HepG2 (cell line): Measurements from ENCODE around the gene APC2. TPM values are rescaled to one million over a fixed set of nuclear protein-coding genes. Genes with fewer than 3 reads are reported as not detected.

Experiments used
- BATF2 ChIP-seq: sonication (generic); formaldehyde crosslinking; IDR thresholded peaks from 2 replicates; pipeline ENCODE4 v1.8.0; 2022; ENCODE audit warnings: mild to moderate bottlenecking, missing genetic modification reagents, moderate library complexity
- BCL6 ChIP-seq: IDR thresholded peaks from 2 replicates; pipeline ENCODE4 v1.6.1; 2016; ENCODE audit warnings: missing genetic modification reagents, missing compliant biosample characterization
- HNF1B ChIP-seq: sonication (generic); formaldehyde crosslinking; IDR thresholded peaks from 2 replicates; pipeline ENCODE4 v1.5.1; 2020; ENCODE audit warnings: mild to moderate bottlenecking, moderate library complexity, missing genetic modification reagents
- JUNB ChIP-seq: sonication (generic); formaldehyde crosslinking; IDR thresholded peaks from 2 replicates; pipeline ENCODE4 v1.8.0; 2022; ENCODE audit warnings: missing genetic modification reagents, mild to moderate bottlenecking, borderline replicate concordance
- NCOA2 ChIP-seq: sonication (generic); formaldehyde crosslinking; IDR thresholded peaks from 2 replicates; pipeline ENCODE4 v1.8.0; 2022; ENCODE audit warnings: inconsistent platforms
- ZNF350 ChIP-seq: sonication (generic); formaldehyde crosslinking; IDR thresholded peaks from 2 replicates; pipeline ENCODE4 v1.4.0; 2020; ENCODE audit warnings: mild to moderate bottlenecking, low read depth, missing genetic modification reagents, borderline replicate concordance
- ZNF407 ChIP-seq: sonication (generic); formaldehyde crosslinking; IDR thresholded peaks from one replicate; pipeline ENCODE4 v1.5.1; 2020; ENCODE audit warnings: mild to moderate bottlenecking, missing genetic modification reagents; ENCODE audit errors: not compliant biosample characterization
- ZNF597 ChIP-seq: sonication (generic); formaldehyde crosslinking; IDR thresholded peaks from 2 replicates; pipeline ENCODE4 v1.5.0; 2020; ENCODE audit warnings: missing genetic modification reagents
- polyA plus RNA-seq, 8 experiments: library from polyadenylated mRNA; depleted of rRNA in 3 of 8; stranded (reverse) in 7 of 8; unstranded in 1 of 8; fragments of >200 nt; fragmentation: Illumina TruSeq in 4 of 8; extraction: Trizol in 4 of 8; gene quantifications; 2 replicates each; pipeline versions ENCODE4 v1.2.1 to v1.2.3, GENCODE V29; 2011 to 2016; ENCODE audit warnings: low read depth in 4 of 8, missing spikeins in 1 of 8, mixed read lengths in 1 of 8; ENCODE audit not compliant: insufficient read depth in 1 of 8
- total RNA-seq, 5 experiments: library from RNA; depleted of rRNA; stranded (reverse); fragments of >200 nt; fragmentation: Illumina TruSeq; extraction: Trizol; gene quantifications; 2 replicates each; pipeline ENCODE4 v1.2.3, GENCODE V29; 2016; ENCODE audit warnings: low read depth in 1 of 5
- TF ChIP-seq, protein P1 (sequence below): sonication (generic); formaldehyde crosslinking; IDR thresholded peaks from 2 replicates; pipeline ENCODE4 v1.4.0; 2020; ENCODE audit warnings: missing genetic modification reagents
- TF ChIP-seq, protein P2 (sequence below): sonication (generic); formaldehyde crosslinking; IDR thresholded peaks from 2 replicates; pipeline ENCODE4 v1.5.0; 2020; ENCODE audit warnings: mild to moderate bottlenecking, missing genetic modification reagents, borderline replicate concordance

The APC2 gene
- total and polyA plus RNA-seq, 2 of the 13 experiments (the other 11 are each of a cell fraction or from before 2014, with no cell fraction given) = 0.08 to 0.22 TPM

DNA sequence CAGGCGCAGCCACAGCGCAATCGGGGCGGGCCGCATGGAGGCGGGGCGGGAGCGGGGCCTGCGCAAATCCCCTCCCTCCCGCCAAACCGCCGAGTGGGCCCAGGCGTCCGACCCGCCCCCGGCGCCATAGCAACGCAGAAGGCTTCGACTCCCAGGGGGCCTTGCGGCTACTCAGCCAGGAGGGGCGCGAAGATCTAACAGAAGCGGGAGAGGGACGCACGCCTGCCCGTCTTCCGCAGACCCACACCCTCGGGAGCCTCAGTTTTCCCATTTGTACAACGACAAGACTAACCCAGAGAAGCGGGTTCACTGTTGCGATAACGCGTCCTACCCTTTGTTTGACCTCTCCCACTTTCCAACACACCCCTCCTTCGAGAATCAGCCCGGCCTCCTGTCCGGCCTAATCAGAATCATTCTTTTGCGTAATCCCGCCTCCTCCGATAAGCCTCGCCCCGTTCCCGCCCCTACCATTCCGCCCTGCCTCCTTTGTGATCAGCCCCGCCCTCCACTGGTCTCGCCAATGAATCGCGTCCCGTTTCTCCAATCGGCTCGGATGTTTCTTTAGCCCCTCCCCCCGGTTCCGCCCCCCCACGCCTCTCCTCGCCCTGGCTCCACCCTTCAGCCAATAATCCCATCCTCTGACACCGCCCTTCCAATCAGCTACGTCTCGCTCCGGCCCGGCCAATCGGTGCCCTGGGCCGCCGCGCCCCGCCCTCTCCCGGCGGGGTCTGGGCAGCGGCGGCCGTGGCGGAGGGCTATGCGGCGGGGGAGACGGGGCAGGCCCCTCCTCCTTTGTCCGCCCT, 40.6 kb downstream of the APC2 start, which contains the start of gene PCSK4 (continued):
- no peak; the same call in 1 of the 2 replicates for TF ChIP-seq HNF1B
- TF ChIP-seq ZNF597 (CRISPR knock-in tag) = no peak
- TF ChIP-seq, protein P1, sequence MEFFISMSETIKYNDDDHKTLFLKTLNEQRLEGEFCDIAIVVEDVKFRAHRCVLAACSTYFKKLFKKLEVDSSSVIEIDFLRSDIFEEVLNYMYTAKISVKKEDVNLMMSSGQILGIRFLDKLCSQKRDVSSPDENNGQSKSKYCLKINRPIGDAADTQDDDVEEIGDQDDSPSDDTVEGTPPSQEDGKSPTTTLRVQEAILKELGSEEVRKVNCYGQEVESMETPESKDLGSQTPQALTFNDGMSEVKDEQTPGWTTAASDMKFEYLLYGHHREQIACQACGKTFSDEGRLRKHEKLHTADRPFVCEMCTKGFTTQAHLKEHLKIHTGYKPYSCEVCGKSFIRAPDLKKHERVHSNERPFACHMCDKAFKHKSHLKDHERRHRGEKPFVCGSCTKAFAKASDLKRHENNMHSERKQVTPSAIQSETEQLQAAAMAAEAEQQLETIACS (CRISPR knock-in tag) = no peak
- TF ChIP-seq JUNB (CRISPR knock-in tag) = no peak
- TF ChIP-seq, protein P2, sequence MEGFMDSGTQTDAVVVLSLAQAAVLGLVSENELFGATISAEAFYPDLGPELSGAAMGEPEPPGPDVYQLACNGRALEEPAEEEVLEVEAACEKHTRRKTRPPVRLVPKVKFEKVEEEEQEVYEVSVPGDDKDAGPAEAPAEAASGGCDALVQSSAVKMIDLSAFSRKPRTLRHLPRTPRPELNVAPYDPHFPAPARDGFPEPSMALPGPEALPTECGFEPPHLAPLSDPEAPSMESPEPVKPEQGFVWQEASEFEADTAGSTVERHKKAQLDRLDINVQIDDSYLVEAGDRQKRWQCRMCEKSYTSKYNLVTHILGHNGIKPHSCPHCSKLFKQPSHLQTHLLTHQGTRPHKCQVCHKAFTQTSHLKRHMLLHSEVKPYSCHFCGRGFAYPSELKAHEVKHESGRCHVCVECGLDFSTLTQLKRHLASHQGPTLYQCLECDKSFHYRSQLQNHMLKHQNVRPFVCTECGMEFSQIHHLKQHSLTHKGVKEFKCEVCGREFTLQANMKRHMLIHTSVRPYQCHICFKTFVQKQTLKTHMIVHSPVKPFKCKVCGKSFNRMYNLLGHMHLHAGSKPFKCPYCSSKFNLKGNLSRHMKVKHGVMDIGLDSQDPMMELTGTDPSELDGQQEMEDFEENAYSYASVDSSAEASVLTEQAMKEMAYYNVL (CRISPR knock-in tag) = no peak
- no peak for TF ChIP-seq NCOA2 (CRISPR knock-in tag)
- no peak for TF ChIP-seq ZNF407 (CRISPR knock-in tag)
- TF ChIP-seq BATF2 = no peak
- no peak for TF ChIP-seq BCL6 (CRISPR knock-in tag)
- no peak for TF ChIP-seq ZNF350
